Sigmoid colon (tissue), 7 donors: ENCODE data around the gene ABCD3. TPM values are rescaled to one million over a fixed set of nuclear protein-coding genes. Genes with fewer than 3 reads are reported as not detected.

Experiments used
- DNase-seq: peaks from one replicate; pipeline ENCODE4 v3.0.0-alpha.2; 2019
- H3K27ac ChIP-seq, 4 donors: fragments of 200-600 bp; sonication (generic); one replicate each; pipeline ENCODE4 v1.5.1; 2016 to 2019; ENCODE audit warnings: mild to moderate bottlenecking in 1 of 4
- H3K27me3 ChIP-seq, 3 donors: fragments of 200-600 bp; sonication (generic); one replicate each; pipeline ENCODE4 v1.5.1; 2019; ENCODE audit warnings: mild to moderate bottlenecking in 1 of 3
- H3K36me3 ChIP-seq, 4 donors: fragments of 200-600 bp; sonication (generic); one replicate each; pipeline ENCODE4 v1.5.1; 2016 to 2019
- H3K4me1 ChIP-seq, 4 donors: fragments of 200-600 bp; sonication (generic); one replicate each; pipeline ENCODE4 v1.5.1; 2017 to 2019
- H3K4me3 ChIP-seq, 4 donors: fragments of 200-600 bp; sonication (generic); one replicate each; pipeline ENCODE4 v1.5.1; 2017 to 2019; ENCODE audit warnings: mild to moderate bottlenecking in 2 of 4, moderate library complexity in 1 of 4
- H3K9me3 ChIP-seq, 4 donors: fragments of 200-600 bp in 3 of 4; sonication (generic) in 3 of 4; one replicate each; pipeline versions ENCODE4 v1.5.1 to v1.6.1; 2013 to 2019
- EP300 ChIP-seq, 4 donors: sonication (generic); formaldehyde crosslinking; IDR thresholded peaks; one replicate each; pipeline ENCODE4 v1.6.1; 2017; ENCODE audit warnings: antibody characterized with exemption in 4 of 4
- POLR2A ChIP-seq, 2 donors: fragments of 450-650 bp; IDR thresholded peaks; one replicate each; pipeline ENCODE4 v1.6.1; 2016; ENCODE audit warnings: antibody characterized with exemption in 2 of 2, mild to moderate bottlenecking in 2 of 2, moderate library complexity in 2 of 2
- POLR2AphosphoS5 ChIP-seq, 4 donors: sonication (generic); formaldehyde crosslinking; IDR thresholded peaks; one replicate each; pipeline ENCODE4 v1.6.1; 2017; ENCODE audit warnings: antibody characterized with exemption in 4 of 4
- WGBS, 2 donors: extraction: QIAGEN DNeasy Blood & Tissue Kit; methylation state at CpG; one replicate each; pipeline ENCODE4 v1.1.7; 2013; 5-methylcytosine and 5-hydroxymethylcytosine counted together
- intact Hi-C: fragments of 100-400 bp; cut with DNase I; formaldehyde crosslinking; loops from one replicate; pipeline ENCODE4 v1.15.1; 2023
- polyA plus RNA-seq, 3 donors: library from polyadenylated mRNA; stranded (reverse); fragments of 200-250 nt; gene quantifications; one replicate each; pipeline ENCODE4 v1.2.3, GENCODE V29; 2013
- total RNA-seq, 4 donors: library from RNA; depleted of rRNA; stranded (reverse); fragments of >200 nt; gene quantifications; one replicate each; pipeline ENCODE4 v1.1.0, GENCODE V29; 2016
- TF ChIP-seq, protein P1 (sequence below), 4 experiments: fragments of 450-650 bp in 3 of 4; fragments of 200-600 bp in 1 of 4; IDR thresholded peaks; one replicate each; pipeline ENCODE4 v1.5.1; 2016 to 2019; ENCODE audit warnings: antibody characterized with exemption in 4 of 4, mild to moderate bottlenecking in 3 of 4, moderate library complexity in 2 of 4
- donor health status: healthy with polysubstance abuse.
- donor health status: Bipolar disorder and iron deficiency.
- donor health status: healthy.

The ABCD3 gene
- total and polyA plus RNA-seq, 7 donors = 21.0 to 55.6 (median 33.5) TPM

DNA sequence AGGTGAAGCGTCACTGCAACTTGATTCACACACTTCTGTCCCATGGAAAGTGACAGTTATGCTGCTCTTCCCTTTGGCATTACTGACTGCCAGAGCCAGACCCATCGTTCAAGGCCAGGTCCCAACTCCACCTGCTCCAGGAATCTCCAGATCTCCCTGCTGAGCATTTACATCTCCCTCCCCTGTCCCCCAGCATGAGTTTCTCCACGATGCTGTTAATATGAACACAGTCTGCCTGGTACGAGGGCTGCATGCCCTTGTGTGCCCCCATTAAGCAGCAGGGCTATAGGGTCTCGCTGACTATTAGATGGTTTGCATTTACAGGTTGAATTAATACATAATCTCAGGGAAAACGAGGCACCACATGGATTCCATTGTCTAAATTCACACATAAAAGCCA, 119.1 kb downstream of the ABCD3 start:
- H3K4me3 ChIP-seq = no peak overlapping the region
- H3K9me3 ChIP-seq = no peaks in the 10 kb centered on the region
- no peaks in the 10 kb centered on the region for H3K27me3 ChIP-seq
- peaks cover 0 to 36% (median 7%) of the 10 kb centered on the region in 4 donors for H3K36me3 ChIP-seq
- H3K4me1 ChIP-seq = peaks cover 0 to 24% (median 8%) of the 10 kb centered on the region in 4 donors
- H3K27ac ChIP-seq = no peak overlapping the region
- 75 to 80% methylated on average over 6 of the region's 6 CpGs for WGBS, 2 donors
- intact Hi-C loops = no loop called here
- DNase-seq = no peak
- TF ChIP-seq POLR2AphosphoS5 (IDR thresholded peaks at IDR 0.05) (no peak), EP300 (IDR thresholded peaks at IDR 0.05) (no peak), POLR2A (IDR thresholded peaks at IDR 0.05) (no peak)
- TF ChIP-seq, protein P1, sequence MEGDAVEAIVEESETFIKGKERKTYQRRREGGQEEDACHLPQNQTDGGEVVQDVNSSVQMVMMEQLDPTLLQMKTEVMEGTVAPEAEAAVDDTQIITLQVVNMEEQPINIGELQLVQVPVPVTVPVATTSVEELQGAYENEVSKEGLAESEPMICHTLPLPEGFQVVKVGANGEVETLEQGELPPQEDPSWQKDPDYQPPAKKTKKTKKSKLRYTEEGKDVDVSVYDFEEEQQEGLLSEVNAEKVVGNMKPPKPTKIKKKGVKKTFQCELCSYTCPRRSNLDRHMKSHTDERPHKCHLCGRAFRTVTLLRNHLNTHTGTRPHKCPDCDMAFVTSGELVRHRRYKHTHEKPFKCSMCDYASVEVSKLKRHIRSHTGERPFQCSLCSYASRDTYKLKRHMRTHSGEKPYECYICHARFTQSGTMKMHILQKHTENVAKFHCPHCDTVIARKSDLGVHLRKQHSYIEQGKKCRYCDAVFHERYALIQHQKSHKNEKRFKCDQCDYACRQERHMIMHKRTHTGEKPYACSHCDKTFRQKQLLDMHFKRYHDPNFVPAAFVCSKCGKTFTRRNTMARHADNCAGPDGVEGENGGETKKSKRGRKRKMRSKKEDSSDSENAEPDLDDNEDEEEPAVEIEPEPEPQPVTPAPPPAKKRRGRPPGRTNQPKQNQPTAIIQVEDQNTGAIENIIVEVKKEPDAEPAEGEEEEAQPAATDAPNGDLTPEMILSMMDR (IDR thresholded peaks at IDR 0.05) = no peak

DNA sequence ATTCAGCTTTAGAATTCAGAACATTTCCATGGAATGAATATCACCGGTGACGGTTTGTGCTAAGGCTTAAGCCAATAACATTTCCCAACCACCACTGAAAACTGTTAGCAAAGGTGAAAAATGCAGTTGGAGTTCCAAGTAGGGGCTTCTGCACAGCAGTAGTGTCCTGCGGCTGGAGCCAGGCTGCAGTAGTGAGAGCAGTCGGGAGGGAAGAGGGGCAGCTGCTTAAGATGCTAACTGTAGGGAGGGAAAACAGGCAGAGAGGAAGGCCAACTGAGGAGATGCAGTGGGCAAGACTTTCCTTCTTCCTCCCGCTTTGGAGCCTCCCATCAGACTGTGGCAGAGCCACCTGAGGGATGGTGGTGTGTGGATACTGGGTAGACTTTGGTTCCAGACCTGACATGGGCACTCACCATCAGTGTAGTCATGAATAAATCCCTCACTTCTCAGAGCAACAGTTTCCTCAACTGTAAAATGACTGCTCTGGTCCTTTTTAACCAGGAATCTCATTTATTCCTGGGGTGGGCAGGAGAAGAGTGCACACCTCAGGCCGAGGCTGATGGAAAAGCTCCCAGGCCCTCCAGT, 120.1 kb downstream of the ABCD3 start:
- Histone ChIP-seq H3K4me1 (peaks cover 0 to 35% (median 13%) of the 10 kb centered on the region in 4 donors), H3K27ac (peak overlapping the region in 3 of 4 donors; percentile 21 to 89 (median 87)), H3K36me3 (peaks cover 0 to 26% (median 4%) of the 10 kb centered on the region in 4 donors), H3K27me3 (no peaks in the 10 kb centered on the region), H3K4me3 (peak overlapping the region in 3 of 4 donors; percentile 5 to 78 (median 8)), H3K9me3 (no peaks in the 10 kb centered on the region)
- intact Hi-C loops = no loop called here
- no peak for DNase-seq
- TF ChIP-seq, protein P1 (IDR thresholded peaks at IDR 0.05) = no peak
- TF ChIP-seq POLR2A (IDR thresholded peaks at IDR 0.05) (no peak), EP300 (IDR thresholded peaks at IDR 0.05) (no peak), POLR2AphosphoS5 (IDR thresholded peaks at IDR 0.05) (peak in 1 of 4 donors; percentile 30)
- 81 to 87% methylated on average over 6 of the region's 6 CpGs for WGBS, 2 donors

DNA sequence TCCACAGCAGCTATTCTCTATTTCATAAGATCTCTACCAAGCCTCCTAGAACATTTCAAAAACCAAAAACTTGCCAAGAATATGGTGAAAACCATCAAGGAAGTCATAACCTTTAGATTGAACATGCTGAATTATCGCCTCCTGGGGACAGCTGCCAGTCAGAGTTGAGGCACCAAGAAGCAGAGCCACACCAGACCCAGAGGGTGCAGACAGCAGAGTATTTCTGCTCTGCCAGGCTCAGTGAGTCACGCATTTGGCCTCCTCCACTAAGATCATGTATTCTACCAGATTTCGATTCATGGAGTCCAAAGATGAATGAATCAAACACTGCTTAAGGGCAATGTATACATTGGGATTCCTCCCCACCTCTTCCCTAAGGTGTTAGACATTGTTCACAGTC, 121.3 kb downstream of the ABCD3 start:
- TF ChIP-seq, protein P1 (IDR thresholded peaks at IDR 0.05) = no peak
- TF ChIP-seq POLR2AphosphoS5 (IDR thresholded peaks at IDR 0.05) = no peak
- no peak for TF ChIP-seq EP300 (IDR thresholded peaks at IDR 0.05)
- no peak for TF ChIP-seq POLR2A (IDR thresholded peaks at IDR 0.05)

DNA sequence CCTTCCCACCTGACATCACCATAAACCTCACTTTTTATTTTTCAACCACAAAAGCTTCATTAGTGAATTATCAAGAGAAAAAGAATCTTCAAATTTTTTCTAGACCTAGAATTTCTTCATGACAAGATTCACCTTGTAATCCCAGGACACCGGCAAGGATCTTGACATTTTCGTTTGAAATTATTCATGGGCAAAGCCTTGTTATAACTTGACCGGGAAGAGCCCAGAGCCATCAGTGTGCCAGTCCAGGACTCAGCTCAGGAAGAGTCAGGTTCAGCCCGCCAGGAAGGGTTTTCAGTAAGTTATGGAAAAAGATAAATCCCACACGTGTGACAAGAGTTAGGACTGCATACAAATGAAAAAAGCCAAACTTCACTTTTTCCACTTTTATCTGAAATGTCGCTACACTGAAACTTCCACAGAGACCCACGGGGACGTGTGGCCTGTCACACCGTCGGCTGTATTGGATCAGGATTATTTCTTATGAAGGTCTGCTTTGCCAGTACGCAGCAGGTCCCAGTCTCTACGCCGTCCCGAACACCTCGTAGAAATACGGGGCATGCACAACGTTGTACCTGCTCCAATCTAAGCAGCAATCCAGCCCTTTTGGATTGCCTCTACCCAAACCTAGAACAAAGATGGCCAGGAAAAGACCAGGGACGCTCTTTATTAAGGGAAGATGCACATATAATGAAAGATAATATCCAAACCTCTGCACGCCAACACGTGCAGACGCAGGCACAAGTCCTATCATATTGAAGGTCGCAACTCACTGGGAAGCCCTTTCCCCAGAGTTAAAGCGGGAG, 122.5 kb downstream of the ABCD3 start:
- DNase-seq = no peak
- H3K36me3 ChIP-seq = peaks cover 0 to 7% (median 0%) of the 10 kb centered on the region in 4 donors
- H3K9me3 ChIP-seq = no peaks in the 10 kb centered on the region
- peaks cover 0 to 35% (median 13%) of the 10 kb centered on the region in 4 donors for H3K4me1 ChIP-seq
- H3K27me3 ChIP-seq = no peaks in the 10 kb centered on the region
- 36 to 54% methylated on average over 23 of the region's 23 CpGs for WGBS, 2 donors
- H3K4me3 ChIP-seq = peak overlapping the region; percentile 73 to 80 (median 76)
- TF ChIP-seq POLR2A (IDR thresholded peaks at IDR 0.05) (no peak), EP300 (IDR thresholded peaks at IDR 0.05) (no peak), POLR2AphosphoS5 (IDR thresholded peaks at IDR 0.05) (no peak)
- TF ChIP-seq, protein P1 (IDR thresholded peaks at IDR 0.05) = no peak
- intact Hi-C loops = loop anchor here (5.0 kb wide), 3 partner anchors 102 to 262 kb away; no protein-coding TSS in a partner anchor
- H3K27ac ChIP-seq = peak overlapping the region; percentile 85 to 89 (median 88)

More for the DNA sequence above, 121.3 kb downstream of the ABCD3 start:
- intact Hi-C loops = no loop called here
- whole genome bisulfite sequencing, 2 donors = 83 to 84% methylated on average over 3 of the region's 3 CpGs
- Histone ChIP-seq H3K36me3 (peaks cover 0 to 19% (median 4%) of the 10 kb centered on the region in 4 donors), H3K27me3 (no peaks in the 10 kb centered on the region), H3K9me3 (no peaks in the 10 kb centered on the region), H3K27ac (peak overlapping the region; percentile 18 to 89 (median 54)), H3K4me1 (peaks cover 0 to 35% (median 13%) of the 10 kb centered on the region in 4 donors), H3K4me3 (peak overlapping the region in 2 of 4 donors; percentile 78 to 80)
- no peak for DNase-seq
